SK-N-SH (cell line): Measurements from ENCODE around the gene HHAT. TPM values are rescaled to one million over a fixed set of nuclear protein-coding genes. Genes with fewer than 3 reads are reported as not detected.

ENCODE experiments used
- CTCF ChIA-PET: fragments of 300-600, 350-600 bp; formaldehyde crosslinking; extraction: SDS; loops from one replicate; lab custom pipeline; 2021; lab: Yijun Ruan, JAX
- POLR2A ChIA-PET: fragments of 350-600 bp; sonication (Branson Sonifier 250); formaldehyde crosslinking; extraction: SDS; loops from one replicate; lab custom pipeline; 2020; ENCODE audit warnings: antibody characterized with exemption, inconsistent platforms; lab: Yijun Ruan, JAX
- DNase-seq: peaks from one replicate; pipeline ENCODE4 v3.0.0; 2012
- H2AFZ ChIP-seq: fragments of 200-600 bp; sonication (generic); 2 replicates; pipeline ENCODE4 v1.8.1; 2016; ENCODE audit warnings: antibody characterized with exemption, mild to moderate bottlenecking, low read depth
- H3F3A ChIP-seq: fragments of 200-600 bp; sonication (generic); replicated peaks from 2 replicates; pipeline ENCODE3; 2016; ENCODE audit warnings: antibody characterized with exemption, mild to moderate bottlenecking; ENCODE audit not compliant: insufficient read depth
- H3K27ac ChIP-seq, 2 experiments: fragments of 200-500 bp in 1 of 2; fragments of 200-600 bp in 1 of 2; sonication (Bioruptor generic) in 1 of 2; sonication (generic), shearing (Covaris generic) in 1 of 2; 2 replicates each; pipeline versions ENCODE4 v1.5.1 to v1.6.1; 2014 to 2016; ENCODE audit warnings: low read depth in 2 of 2, inconsistent platforms in 1 of 2, low read length in 1 of 2, mild to moderate bottlenecking in 1 of 2, mixed read lengths in 1 of 2
- H3K27me3 ChIP-seq: fragments of 200-600 bp; sonication (generic), shearing (Covaris generic); 2 replicates; pipeline ENCODE4 v1.6.1; 2016; ENCODE audit warnings: mixed run types; ENCODE audit not compliant: insufficient read depth
- H3K36me3 ChIP-seq, 2 experiments: fragments of 200-500 bp in 1 of 2; fragments of 200-600 bp in 1 of 2; sonication (Bioruptor generic) in 1 of 2; sonication (generic) in 1 of 2; replicated peaks in 1 of 2; 2 replicates each; pipeline versions ENCODE3 to v1.5.1; 2014 to 2016; ENCODE audit warnings: low read length in 1 of 2, mild to moderate bottlenecking in 1 of 2; ENCODE audit not compliant: insufficient read depth in 2 of 2, control insufficient read depth in 1 of 2
- H3K4me1 ChIP-seq, 2 experiments: fragments of 200-500 bp in 1 of 2; fragments of 200-600 bp in 1 of 2; sonication (Bioruptor generic) in 1 of 2; sonication (generic), shearing (Covaris generic) in 1 of 2; 2 replicates each; pipeline versions ENCODE4 v1.5.1 to v1.6.1; 2014 to 2016; ENCODE audit warnings: low read depth in 1 of 2, low read length in 1 of 2, mixed run types in 1 of 2; ENCODE audit not compliant: insufficient read depth in 2 of 2, control insufficient read depth in 1 of 2
- H3K4me2 ChIP-seq: fragments of 200-600 bp; sonication (generic), shearing (Covaris generic); 2 replicates; pipeline ENCODE4 v1.6.1; 2017; ENCODE audit warnings: mixed run types
- H3K4me3 ChIP-seq, 2 experiments: fragments of 200-500 bp in 1 of 2; fragments of 200-600 bp in 1 of 2; sonication (Bioruptor generic) in 1 of 2; sonication (generic), shearing (Covaris generic) in 1 of 2; 2 replicates each; pipeline versions ENCODE4 v1.5.1 to v1.8.1; 2014 to 2016; ENCODE audit warnings: low read depth in 2 of 2, inconsistent platforms in 1 of 2, low read length in 1 of 2, mild to moderate bottlenecking in 1 of 2, mixed read lengths in 1 of 2, moderate library complexity in 1 of 2
- H3K79me2 ChIP-seq: fragments of 200-600 bp; sonication (generic); 2 replicates; pipeline ENCODE4 v1.8.1; 2017; ENCODE audit warnings: mild to moderate bottlenecking; ENCODE audit not compliant: insufficient read depth
- H3K9ac ChIP-seq: fragments of 200-600 bp; sonication (generic); 2 replicates; pipeline ENCODE4 v1.6.1; 2017; ENCODE audit warnings: mixed run types
- H3K9me2 ChIP-seq: fragments of 200-600 bp; sonication (generic); 2 replicates; pipeline ENCODE4 v1.6.1; 2017; ENCODE audit warnings: mixed run types
- H3K9me3 ChIP-seq: fragments of 200-600 bp; sonication (generic); 2 replicates; pipeline ENCODE4 v1.6.1; 2017; ENCODE audit warnings: mixed run types, mild to moderate bottlenecking, moderate library complexity
- H4K20me1 ChIP-seq: fragments of 200-600 bp; sonication (generic); 2 replicates; pipeline ENCODE4 v1.6.1; 2017; ENCODE audit warnings: mild to moderate bottlenecking, mixed run types; ENCODE audit not compliant: insufficient read depth
- ELF1 ChIP-seq: IDR thresholded peaks from 2 replicates; pipeline ENCODE4 v1.4.0; 2012
- EP300 ChIP-seq, 2 experiments: IDR thresholded peaks; 2 replicates each; pipeline versions ENCODE4 v1.4.0 to v1.6.1; 2012; ENCODE audit warnings: borderline replicate concordance in 1 of 2, low read depth in 1 of 2, low read length in 1 of 2
- FOSL2 ChIP-seq: IDR thresholded peaks from 2 replicates; pipeline ENCODE4 v1.4.0; 2012; ENCODE audit warnings: low read depth, mild to moderate bottlenecking, moderate library complexity, borderline replicate concordance
- FOXM1 ChIP-seq: IDR thresholded peaks from 2 replicates; pipeline ENCODE4 v1.4.0; 2012; ENCODE audit warnings: low read depth, mild to moderate bottlenecking
- MAX ChIP-seq: IDR thresholded peaks from 2 replicates; pipeline ENCODE4 v1.4.0; 2012; ENCODE audit warnings: low read depth
- NFIC ChIP-seq: IDR thresholded peaks from 2 replicates; pipeline ENCODE4 v1.4.0; 2012; ENCODE audit warnings: borderline replicate concordance
- NRF1 ChIP-seq: IDR thresholded peaks from 2 replicates; pipeline ENCODE4 v1.6.1; 2012; ENCODE audit warnings: low read depth, mild to moderate bottlenecking, low read length
- PBX3 ChIP-seq: IDR thresholded peaks from 2 replicates; pipeline ENCODE4; 2012
- POLR2AphosphoS5 ChIP-seq: IDR thresholded peaks from 2 replicates; pipeline ENCODE4 v1.6.1; 2012; ENCODE audit warnings: low read depth, low read length
- RAD21 ChIP-seq: IDR thresholded peaks from 2 replicates; pipeline ENCODE4 v1.6.1; 2012; ENCODE audit warnings: mild to moderate bottlenecking, low read length
- SIN3A ChIP-seq: IDR thresholded peaks from 2 replicates; pipeline ENCODE4 v1.6.1; 2012; ENCODE audit warnings: low read depth, mild to moderate bottlenecking, low read length, moderate library complexity, borderline replicate concordance
- SMC3 ChIP-seq: IDR thresholded peaks from 2 replicates; pipeline ENCODE4 v1.6.1; 2012; ENCODE audit warnings: low read depth, low read length, improper control_type of control experiment
- TAF1 ChIP-seq: IDR thresholded peaks from 2 replicates; pipeline ENCODE4 v1.6.1; 2012; ENCODE audit warnings: low read depth, mild to moderate bottlenecking, low read length, moderate library complexity, borderline replicate concordance
- USF2 ChIP-seq: fragments of 150-350 bp; IDR thresholded peaks from 2 replicates; pipeline ENCODE4 v1.6.1; 2017; ENCODE audit warnings: antibody characterized with exemption, low read length, low read depth, borderline replicate concordance
- YY1 ChIP-seq: IDR thresholded peaks from 2 replicates; pipeline ENCODE4 v1.4.0; 2012; ENCODE audit warnings: low read depth, mild to moderate bottlenecking
- ZBTB33 ChIP-seq: IDR thresholded peaks from 2 replicates; pipeline ENCODE4 v1.4.0; 2012; ENCODE audit warnings: low read depth, borderline replicate concordance
- WGBS: methylation state at CpG from one replicate; pipeline ENCODE4 v1.1.6; 2017; ENCODE audit warnings: low lambda C conversion rate; 5-methylcytosine and 5-hydroxymethylcytosine counted together
- polyA plus RNA-seq, 3 experiments: library from polyadenylated mRNA; depleted of rRNA; stranded (reverse); fragments of >200 nt; gene quantifications; 2 replicates each; pipeline ENCODE4 v1.2.3, GENCODE V29; 2012
- TF ChIP-seq, protein P1 (sequence below): fragments of 150-350 bp; IDR thresholded peaks from 2 replicates; pipeline ENCODE4 v1.6.1; 2016; ENCODE audit warnings: mild to moderate bottlenecking, low read depth, low read length

HHAT gene
- polyA plus RNA-seq, 1 of the 3 experiments (the other 2 are of a cell fraction) = 8.1 TPM

- Histone ChIP-seq H3K4me2 (no peak overlapping the region), H3K9me3 (no peaks in the 10 kb centered on the region), H3K79me2 (no peaks in the 10 kb centered on the region), H3F3A (no peaks in the 10 kb centered on the region), H3K27ac (no peak overlapping the region), H3K4me3 (no peak overlapping the region), H3K36me3 (no peaks in the 10 kb centered on the region), H3K9me2 (no peaks in the 10 kb centered on the region), H3K4me1 (peaks cover 0 to 5% of the 10 kb centered on the region in 2 experiments; a peak in 1 of 4 replicates), H4K20me1 (no peaks in the 10 kb centered on the region), H3K27me3 (no peaks in the 10 kb centered on the region), H3K9ac (no peak overlapping the region), H2AFZ (no peak overlapping the region)
- no peak for DNase-seq
- TF ChIP-seq NFIC (no peak), ZBTB33 (no peak), SMC3 (no peak), MAX (no peak), ELF1 (no peak), USF2 (no peak), FOXM1 (no peak), SIN3A (no peak), EP300 (IDR thresholded peaks at IDR 0.05; ENCODE audit: borderline replicate concordance in 1 of 2, low read depth in 1 of 2, low read length in 1 of 2) (no peak), YY1 (no peak), TAF1 (no peak), RAD21 (no peak), PBX3 (no peak), FOSL2 (no peak), POLR2AphosphoS5 (no peak), NRF1 (no peak)
- TF ChIP-seq, protein P1, sequence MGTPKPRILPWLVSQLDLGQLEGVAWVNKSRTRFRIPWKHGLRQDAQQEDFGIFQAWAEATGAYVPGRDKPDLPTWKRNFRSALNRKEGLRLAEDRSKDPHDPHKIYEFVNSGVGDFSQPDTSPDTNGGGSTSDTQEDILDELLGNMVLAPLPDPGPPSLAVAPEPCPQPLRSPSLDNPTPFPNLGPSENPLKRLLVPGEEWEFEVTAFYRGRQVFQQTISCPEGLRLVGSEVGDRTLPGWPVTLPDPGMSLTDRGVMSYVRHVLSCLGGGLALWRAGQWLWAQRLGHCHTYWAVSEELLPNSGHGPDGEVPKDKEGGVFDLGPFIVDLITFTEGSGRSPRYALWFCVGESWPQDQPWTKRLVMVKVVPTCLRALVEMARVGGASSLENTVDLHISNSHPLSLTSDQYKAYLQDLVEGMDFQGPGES = no peak
- 36% methylated on average over 2 of the region's 2 CpGs for WGBS
- ChIA-PET CTCF (interaction anchor here (0.8 kb wide), 1 partner anchor 11 kb away, joined by 3 read pairs; no protein-coding TSS in a partner anchor), POLR2A (no interaction called here)
These were observed 236.6 kb downstream of the HHAT start for GRCh38 chr1:210565306-210565705.
